ENCODE data around the gene SIKE1.

GRCh38 chr1:114757455-114758255 is 22.8 kb downstream of the SIKE1 start, which contains the start of gene CSDE1:
- TF ChIP-seq CTCF (IDR thresholded peaks at IDR 0.05; ENCODE audit: poor library complexity) (peak; percentile 56), EZH2 (IDR thresholded peaks at IDR 0.05; ENCODE audit: borderline replicate concordance) (no peak)

Data from hepatocyte (in vitro differentiated cells).